Stimulated activated memory B cell treated with anti-CD40 and anti-IgM and Interleukin-4, amounts not matched to agents 10 μg/mL and 1 μg/mL and 100 μg/mL, for 72 hours (primary cell): ENCODE results near the gene ME3.

ENCODE experiments used
- ATAC-seq: fragments of 150-1000 bp; cut with Tn5 transposase; 2 replicates; pipeline ENCODE4 v1.10.0; 2021
- H3K27ac Mint-ChIP-seq: one replicate; pipeline ENCODE4 v1.8.0; 2022; ENCODE audit warnings: mild to moderate bottlenecking, mixed read lengths
- H3K27me3 Mint-ChIP-seq: one replicate; pipeline ENCODE4 v1.8.0; 2022; ENCODE audit warnings: mixed read lengths
- H3K36me3 Mint-ChIP-seq: one replicate; pipeline ENCODE4 v1.8.0; 2022; ENCODE audit warnings: mixed read lengths
- H3K4me1 Mint-ChIP-seq: one replicate; pipeline ENCODE4 v1.8.0; 2022; ENCODE audit warnings: mixed read lengths
- H3K4me3 Mint-ChIP-seq: one replicate; pipeline ENCODE4 v1.8.0; 2022; ENCODE audit warnings: mild to moderate bottlenecking, moderate library complexity, mixed read lengths
- H3K9me3 Mint-ChIP-seq: one replicate; pipeline ENCODE4 v1.8.0; 2022; ENCODE audit warnings: mixed read lengths

Gene ME3

DNA sequence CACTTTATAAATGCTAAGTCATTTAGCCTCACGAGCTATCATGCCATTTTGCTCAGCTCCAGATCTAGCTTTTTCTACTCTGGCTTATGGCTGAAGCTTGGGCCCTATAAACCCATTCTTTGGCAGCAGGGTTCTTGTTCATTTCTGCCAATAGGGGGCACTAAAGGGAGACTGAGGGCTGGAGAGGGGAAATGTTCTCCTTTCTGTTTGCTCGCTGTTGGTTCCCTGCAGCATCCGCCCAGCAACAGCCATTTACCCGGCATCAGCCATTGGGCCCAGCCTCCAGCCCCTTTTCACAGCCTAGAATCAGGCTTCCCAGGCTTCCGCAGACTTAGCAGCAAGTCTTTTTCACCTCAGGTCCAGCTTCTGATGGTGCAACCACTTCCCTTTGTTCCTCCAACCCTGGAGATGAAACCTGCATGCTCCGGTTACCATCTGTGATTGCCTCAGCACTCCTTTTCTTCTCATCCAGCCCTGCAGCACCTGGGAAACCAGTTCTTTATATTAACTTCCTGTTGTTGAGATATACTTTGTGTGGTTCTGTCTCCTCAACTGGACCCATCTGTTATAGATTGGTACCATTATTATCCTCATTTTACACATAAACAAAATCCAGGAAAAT lies 4.2 kb upstream of the ME3 start:
- H3K36me3 Mint-ChIP-seq: no peaks in the 10 kb centered on the region
- H3K27ac Mint-ChIP-seq: no peak overlapping the region
- ATAC-seq: no peak
- no peak overlapping the region for H3K4me3 Mint-ChIP-seq
- H3K27me3 Mint-ChIP-seq: peaks cover 16% of the 10 kb centered on the region
- no peaks in the 10 kb centered on the region for H3K9me3 Mint-ChIP-seq
- H3K4me1 Mint-ChIP-seq: no peaks in the 10 kb centered on the region

DNA sequence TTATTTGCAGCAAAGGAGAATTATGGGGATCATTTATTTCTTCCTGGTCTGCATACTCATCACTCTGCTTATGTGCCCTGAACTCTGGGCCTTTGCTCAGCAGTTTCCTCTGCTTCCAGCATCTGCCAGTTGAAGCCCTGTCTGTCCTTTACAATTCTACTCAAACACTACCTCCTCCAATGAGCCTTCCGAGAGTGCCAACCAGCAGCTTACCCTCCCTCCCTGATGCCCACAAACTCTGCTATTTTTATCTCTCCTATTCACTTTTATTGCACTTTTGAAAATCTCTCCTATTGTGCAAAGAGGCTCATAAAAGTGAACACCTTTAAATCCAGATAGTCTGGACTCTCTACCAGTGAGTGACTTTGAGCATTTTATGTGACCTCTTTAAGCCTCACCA lies 3.6 kb upstream of the ME3 start:
- no peak overlapping the region for H3K27ac Mint-ChIP-seq
- peaks cover 5% of the 10 kb centered on the region for H3K4me1 Mint-ChIP-seq
- no peaks in the 10 kb centered on the region for H3K9me3 Mint-ChIP-seq
- peaks cover 22% of the 10 kb centered on the region for H3K27me3 Mint-ChIP-seq
- H3K36me3 Mint-ChIP-seq: no peaks in the 10 kb centered on the region
- H3K4me3 Mint-ChIP-seq: no peak overlapping the region
- no peak for ATAC-seq

DNA sequence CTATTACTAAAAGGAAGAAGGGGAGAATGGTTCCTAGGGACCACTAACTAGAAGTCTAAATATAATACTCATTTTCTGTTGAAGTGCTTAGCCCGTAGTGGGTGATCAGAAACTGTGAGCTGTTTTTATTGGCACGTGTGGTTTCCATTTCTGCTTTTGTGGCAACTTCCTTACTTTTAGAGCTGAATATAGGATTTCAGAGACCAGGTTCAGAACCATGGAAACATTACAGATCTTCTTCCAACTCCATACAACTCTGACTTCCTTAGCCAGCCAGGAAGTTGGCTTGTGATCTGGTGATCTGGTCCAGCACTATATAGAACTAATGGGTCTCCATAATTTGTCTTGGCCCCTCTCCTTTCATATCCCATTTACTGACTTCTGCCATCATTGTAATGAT lies 2.6 kb upstream of the ME3 start:
- H3K4me3 Mint-ChIP-seq: no peak overlapping the region
- peaks cover 26% of the 10 kb centered on the region for H3K27me3 Mint-ChIP-seq
- H3K4me1 Mint-ChIP-seq: peaks cover 6% of the 10 kb centered on the region
- H3K36me3 Mint-ChIP-seq: no peaks in the 10 kb centered on the region
- no peak overlapping the region for H3K27ac Mint-ChIP-seq
- no peaks in the 10 kb centered on the region for H3K9me3 Mint-ChIP-seq
- ATAC-seq: no peak

DNA sequence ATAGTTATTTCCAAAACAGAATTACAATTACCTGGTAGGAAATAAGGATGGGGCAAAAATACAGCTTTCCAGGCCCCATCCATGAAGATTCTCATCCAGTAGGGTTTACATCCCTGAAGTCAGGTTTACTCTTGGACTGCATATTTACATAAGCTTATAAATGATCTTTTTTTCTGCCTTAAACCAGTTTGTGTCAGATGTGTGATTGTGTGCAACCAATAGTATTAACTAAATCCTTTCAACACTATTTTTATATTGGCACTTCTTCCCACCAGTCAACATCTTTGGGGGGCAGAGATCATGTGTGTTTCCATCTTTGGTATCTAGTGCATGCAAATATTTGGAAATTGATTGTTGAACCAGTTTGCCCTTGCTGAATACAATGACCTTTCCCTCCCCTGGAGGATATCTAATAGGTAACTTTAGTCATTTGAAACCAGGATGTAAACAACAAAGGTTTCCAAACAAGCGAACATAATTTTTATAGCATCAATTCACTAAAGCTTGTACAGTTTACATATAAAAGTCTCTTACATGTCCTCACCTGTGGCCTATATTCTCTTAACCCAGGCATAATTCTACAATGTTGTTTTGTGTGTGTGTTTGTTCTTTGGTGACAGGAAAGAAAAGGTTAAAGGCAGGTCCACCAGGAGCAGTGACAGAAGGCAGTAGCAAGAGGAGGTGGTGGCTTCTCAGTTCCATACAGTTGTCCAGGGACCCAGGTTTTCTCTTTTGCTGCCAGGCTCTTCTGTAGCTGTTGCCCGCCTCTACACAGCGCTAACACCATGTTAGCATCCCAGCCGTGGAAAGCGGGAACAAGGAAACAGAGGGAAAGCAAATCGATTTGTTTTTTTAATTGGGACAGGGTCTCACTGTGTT lies 1.7 kb upstream of the ME3 start:
- Mint-ChIP-seq H3K9me3 (no peaks in the 10 kb centered on the region), H3K36me3 (no peaks in the 10 kb centered on the region), H3K27me3 (peaks cover 35% of the 10 kb centered on the region), H3K4me1 (peaks cover 6% of the 10 kb centered on the region), H3K27ac (no peak overlapping the region), H3K4me3 (no peak overlapping the region)
- no peak for ATAC-seq

DNA sequence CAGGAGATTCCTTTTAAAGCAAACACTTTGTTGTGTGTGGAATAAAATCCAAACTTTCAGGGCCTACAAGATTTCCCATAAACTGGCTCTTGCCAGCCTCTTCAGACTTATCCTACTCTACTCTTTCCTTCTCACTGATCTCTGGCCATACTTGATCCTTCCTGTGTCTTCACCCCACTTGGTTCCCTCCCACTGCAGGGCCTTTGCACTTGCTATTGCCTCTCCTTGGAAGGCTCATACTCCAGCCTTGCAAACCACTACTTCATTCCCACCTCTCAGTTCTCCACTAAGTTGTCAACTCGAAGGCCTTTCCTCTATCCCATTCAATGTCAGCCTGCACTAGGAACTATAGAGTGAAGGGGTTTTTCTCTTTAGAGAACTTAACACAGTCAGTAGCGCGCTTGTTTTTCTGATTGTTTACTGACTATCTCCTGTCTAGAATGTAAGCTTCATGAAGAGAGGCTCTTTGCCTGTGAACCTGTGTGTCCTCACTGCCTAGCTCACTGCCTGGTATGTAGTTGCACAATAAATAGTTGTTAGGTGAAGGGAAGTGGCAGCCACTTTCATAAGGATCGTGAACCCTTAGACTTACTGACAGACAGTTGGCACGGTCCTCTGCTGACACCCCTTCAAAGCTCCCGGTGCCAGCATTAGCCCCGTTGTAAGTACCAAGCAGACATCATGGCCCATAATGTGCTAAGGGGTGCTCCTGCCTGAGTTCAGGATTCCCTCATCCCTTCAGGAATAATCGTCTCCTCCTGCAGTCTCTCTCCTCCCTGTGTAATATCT lies 833 bp upstream of the ME3 start:
- no peak overlapping the region for H3K27ac Mint-ChIP-seq
- H3K4me3 Mint-ChIP-seq: no peak overlapping the region

DNA sequence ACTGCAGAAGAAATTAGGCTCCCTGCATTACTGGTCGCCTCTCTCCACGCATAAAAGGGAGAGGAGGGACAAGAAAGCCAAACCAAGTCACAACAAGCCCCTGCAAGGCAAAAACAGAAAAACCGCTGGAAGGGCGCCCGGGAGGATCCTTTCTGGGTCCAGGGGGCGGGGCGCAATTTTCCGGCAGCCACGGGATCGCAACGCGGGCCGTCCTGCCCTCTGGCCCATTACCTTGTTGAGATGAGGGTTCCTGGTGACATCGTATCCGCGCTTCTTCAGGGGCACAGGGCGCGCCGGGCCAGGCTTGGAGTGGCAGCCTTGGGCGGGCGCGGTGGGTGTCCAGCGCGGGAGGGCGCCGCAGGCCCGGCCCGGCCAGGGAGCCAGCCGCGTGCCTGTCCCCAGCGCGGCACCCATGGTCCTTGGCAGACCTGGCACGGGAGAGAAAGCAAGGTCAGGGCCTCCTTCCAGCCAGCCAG lies 847 bp downstream of the ME3 start:
- peak; percentile 42 for ATAC-seq
- H3K4me1 Mint-ChIP-seq: peaks cover 6% of the 10 kb centered on the region

More for the DNA sequence above, 833 bp upstream of the ME3 start:
- Mint-ChIP-seq H3K4me1 (peaks cover 6% of the 10 kb centered on the region), H3K27me3 (peaks cover 41% of the 10 kb centered on the region), H3K36me3 (no peaks in the 10 kb centered on the region), H3K9me3 (no peaks in the 10 kb centered on the region)
- no peak for ATAC-seq

DNA sequence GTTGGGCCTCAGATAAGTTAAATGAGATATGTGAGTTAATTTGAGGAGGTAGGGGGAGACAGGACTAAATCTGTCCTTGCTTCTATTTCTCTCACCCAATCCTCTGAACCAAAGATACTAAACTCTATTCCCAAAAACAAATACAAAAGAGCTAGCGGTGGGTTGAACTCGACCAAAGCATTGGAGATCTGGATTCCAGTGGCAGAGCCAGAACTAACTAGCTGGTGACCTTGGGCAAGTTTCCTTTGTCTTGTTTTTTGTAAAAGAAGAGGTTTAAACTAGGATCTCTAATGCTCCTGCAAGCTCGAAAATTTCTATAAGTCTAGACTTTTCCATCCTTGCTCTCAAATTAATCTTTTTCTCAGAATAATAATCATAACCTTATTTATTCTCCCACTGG lies 1.5 kb downstream of the ME3 start:
- no peak for ATAC-seq

More for the DNA sequence above, 847 bp downstream of the ME3 start:
- no peaks in the 10 kb centered on the region for H3K36me3 Mint-ChIP-seq
- peak overlapping the region; percentile 68 for H3K4me3 Mint-ChIP-seq
- peaks cover 53% of the 10 kb centered on the region for H3K27me3 Mint-ChIP-seq
- H3K27ac Mint-ChIP-seq: no peak overlapping the region
- no peaks in the 10 kb centered on the region for H3K9me3 Mint-ChIP-seq

DNA sequence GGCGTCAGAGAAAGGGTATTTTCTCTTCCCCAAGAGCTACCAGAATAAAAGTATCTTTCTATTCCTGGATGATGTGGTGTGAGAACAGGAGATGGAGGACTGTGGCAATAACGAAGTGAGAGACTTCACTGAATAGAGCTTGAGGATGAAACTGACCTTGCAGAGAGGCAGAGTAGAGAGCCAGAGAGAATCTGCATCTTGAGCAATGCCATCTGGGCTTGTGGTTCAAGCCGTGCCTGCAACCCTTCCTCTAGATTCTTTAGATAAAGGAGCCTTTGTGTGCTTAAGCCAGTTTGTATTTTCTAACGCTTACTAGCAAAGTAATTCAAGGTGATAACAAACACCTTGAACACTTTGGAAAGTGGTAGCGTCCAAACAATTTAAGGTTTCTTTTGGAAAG lies 2.2 kb downstream of the ME3 start:
- H3K9me3 Mint-ChIP-seq: no peaks in the 10 kb centered on the region
- H3K27me3 Mint-ChIP-seq: peaks cover 64% of the 10 kb centered on the region
- H3K4me1 Mint-ChIP-seq: peaks cover 6% of the 10 kb centered on the region
- no peak for ATAC-seq
- H3K4me3 Mint-ChIP-seq: no peak overlapping the region
- H3K27ac Mint-ChIP-seq: no peak overlapping the region
- no peaks in the 10 kb centered on the region for H3K36me3 Mint-ChIP-seq

More for the DNA sequence above, 1.5 kb downstream of the ME3 start:
- peaks cover 58% of the 10 kb centered on the region for H3K27me3 Mint-ChIP-seq
- H3K36me3 Mint-ChIP-seq: no peaks in the 10 kb centered on the region
- H3K4me3 Mint-ChIP-seq: peak overlapping the region; percentile 65
- H3K4me1 Mint-ChIP-seq: peaks cover 6% of the 10 kb centered on the region
- H3K9me3 Mint-ChIP-seq: no peaks in the 10 kb centered on the region
- H3K27ac Mint-ChIP-seq: no peak overlapping the region

DNA sequence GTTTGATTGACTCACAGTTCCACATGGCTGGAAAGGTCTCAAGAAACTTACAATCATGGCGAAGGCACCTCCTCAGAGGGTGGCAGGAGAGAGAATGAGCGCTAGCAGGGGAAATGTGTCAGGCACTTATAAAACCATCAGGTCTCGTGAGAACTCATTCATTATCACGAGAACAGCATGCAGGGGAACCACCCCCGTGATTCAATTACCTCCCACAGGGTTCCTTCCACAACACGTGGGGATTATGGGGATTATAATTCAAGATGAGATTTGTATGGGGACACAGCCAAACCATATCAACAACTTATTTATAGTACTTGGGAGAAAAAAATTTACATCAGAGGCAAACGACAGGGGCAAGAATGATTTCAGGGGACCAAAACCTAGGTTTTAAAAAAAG lies 3.0 kb downstream of the ME3 start:
- Mint-ChIP-seq H3K4me1 (peaks cover 6% of the 10 kb centered on the region), H3K36me3 (no peaks in the 10 kb centered on the region), H3K4me3 (no peak overlapping the region), H3K27me3 (peaks cover 70% of the 10 kb centered on the region), H3K9me3 (no peaks in the 10 kb centered on the region), H3K27ac (no peak overlapping the region)
- no peak for ATAC-seq

DNA sequence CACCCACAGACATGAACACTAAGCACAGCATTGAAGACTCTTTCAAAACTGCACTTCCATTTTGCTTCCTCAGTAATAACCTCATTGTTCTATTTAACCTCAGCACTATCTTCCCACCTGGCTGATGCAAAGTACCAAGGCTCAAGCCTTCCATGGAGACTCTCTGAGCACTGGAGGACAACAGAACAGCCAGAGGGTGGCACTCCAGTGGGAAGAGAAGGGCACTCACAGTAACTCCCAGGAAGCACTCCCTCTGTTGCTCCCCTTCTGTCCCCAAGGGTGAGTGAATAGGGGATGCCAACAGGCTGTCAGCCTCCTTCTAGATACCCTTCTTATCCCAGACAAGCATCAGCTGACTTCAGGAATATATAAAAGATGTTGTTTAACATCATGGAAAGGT lies 3.5 kb downstream of the ME3 start:
- Mint-ChIP-seq H3K27ac (no peak overlapping the region), H3K4me1 (peaks cover 6% of the 10 kb centered on the region), H3K27me3 (peaks cover 70% of the 10 kb centered on the region), H3K36me3 (no peaks in the 10 kb centered on the region), H3K4me3 (no peak overlapping the region), H3K9me3 (no peaks in the 10 kb centered on the region)
- ATAC-seq: no peak

DNA sequence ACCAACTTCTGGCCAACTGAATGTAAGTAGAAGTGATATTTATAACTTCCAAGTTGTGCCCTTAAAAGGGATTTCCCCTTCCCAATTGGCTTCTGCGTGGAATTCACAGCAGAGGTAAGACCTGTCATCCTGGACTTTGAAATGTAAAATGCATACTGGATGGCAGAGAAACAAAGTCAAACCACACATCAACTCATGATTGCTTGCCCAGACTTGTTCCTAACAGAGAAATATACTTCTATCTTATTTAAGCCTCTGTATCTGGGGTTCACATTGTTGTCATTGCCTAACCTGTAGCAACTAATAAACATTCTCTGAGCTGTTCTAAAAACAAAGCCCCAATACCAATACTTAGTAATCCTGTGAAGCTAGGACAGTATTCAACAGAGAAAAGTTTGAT lies 6.2 kb downstream of the ME3 start:
- Mint-ChIP-seq H3K9me3 (no peaks in the 10 kb centered on the region), H3K27ac (no peak overlapping the region), H3K4me1 (peaks cover 2% of the 10 kb centered on the region), H3K36me3 (no peaks in the 10 kb centered on the region), H3K4me3 (no peak overlapping the region), H3K27me3 (peaks cover 50% of the 10 kb centered on the region)
- ATAC-seq: no peak

DNA sequence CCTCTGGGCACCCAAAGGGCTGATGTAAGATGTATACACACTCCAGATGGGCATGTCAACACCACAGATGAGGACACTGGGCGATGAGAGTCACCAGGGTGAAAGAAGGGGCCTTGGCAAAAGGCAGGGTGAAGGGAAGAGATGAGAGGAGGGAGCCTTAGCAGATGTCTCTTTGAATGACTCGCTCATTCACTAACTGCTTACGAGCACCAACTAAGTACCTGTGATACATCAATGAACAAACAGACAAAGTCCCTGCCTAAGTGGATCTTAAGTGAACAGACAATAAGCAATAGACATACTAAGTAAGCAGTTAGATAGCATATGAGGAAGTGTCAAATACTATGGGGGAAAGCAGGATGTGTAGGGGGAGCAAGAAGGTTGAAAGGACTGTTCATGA lies 7.5 kb downstream of the ME3 start:
- Mint-ChIP-seq H3K36me3 (no peaks in the 10 kb centered on the region), H3K27me3 (peaks cover 43% of the 10 kb centered on the region), H3K27ac (no peak overlapping the region), H3K4me1 (no peaks in the 10 kb centered on the region), H3K9me3 (no peaks in the 10 kb centered on the region), H3K4me3 (no peak overlapping the region)
- no peak for ATAC-seq

DNA sequence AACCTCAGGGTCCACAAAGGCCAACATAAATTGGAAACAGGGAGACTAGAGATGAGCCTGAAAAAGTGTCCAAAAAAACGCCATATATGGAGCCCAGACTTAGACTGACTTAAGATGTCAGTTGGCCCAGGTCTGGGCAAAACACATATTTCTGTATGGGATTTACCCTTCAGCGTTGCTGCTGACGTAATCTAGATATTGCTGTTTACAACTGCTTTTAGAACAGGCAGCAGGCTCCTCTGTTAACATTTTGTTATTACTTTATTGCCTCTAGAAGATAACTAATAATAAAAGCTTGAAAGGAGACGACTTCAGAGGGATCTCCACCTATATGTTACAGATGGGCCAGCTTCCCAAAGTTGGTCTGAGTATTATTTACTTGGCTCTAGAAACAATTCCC lies 8.7 kb downstream of the ME3 start:
- Mint-ChIP-seq H3K4me1 (no peaks in the 10 kb centered on the region), H3K9me3 (no peaks in the 10 kb centered on the region), H3K27ac (no peak overlapping the region), H3K36me3 (no peaks in the 10 kb centered on the region), H3K4me3 (no peak overlapping the region), H3K27me3 (peaks cover 32% of the 10 kb centered on the region)
- no peak for ATAC-seq

DNA sequence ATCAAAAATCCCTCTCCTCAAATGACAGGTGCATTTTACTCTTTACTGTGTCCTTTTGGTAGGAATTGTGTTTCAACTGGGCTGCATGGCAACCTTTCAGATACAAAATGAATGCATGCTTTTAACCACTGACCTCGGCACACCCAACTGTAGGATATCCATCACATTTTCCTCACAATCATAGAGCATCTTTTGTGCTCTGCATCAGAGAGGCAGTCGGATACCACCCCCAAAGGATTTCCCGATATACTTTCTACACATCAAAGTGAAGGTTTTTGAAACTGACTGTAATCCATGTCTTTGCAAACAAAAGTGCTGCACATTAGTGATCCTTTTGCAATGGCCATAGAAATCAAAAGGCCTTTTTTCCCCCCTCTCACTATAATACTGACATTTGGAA lies 9.1 kb downstream of the ME3 start:
- ATAC-seq: no peak
- no peaks in the 10 kb centered on the region for H3K36me3 Mint-ChIP-seq
- no peak overlapping the region for H3K27ac Mint-ChIP-seq
- no peak overlapping the region for H3K4me3 Mint-ChIP-seq
- no peaks in the 10 kb centered on the region for H3K9me3 Mint-ChIP-seq
- H3K27me3 Mint-ChIP-seq: peaks cover 29% of the 10 kb centered on the region
- no peaks in the 10 kb centered on the region for H3K4me1 Mint-ChIP-seq

DNA sequence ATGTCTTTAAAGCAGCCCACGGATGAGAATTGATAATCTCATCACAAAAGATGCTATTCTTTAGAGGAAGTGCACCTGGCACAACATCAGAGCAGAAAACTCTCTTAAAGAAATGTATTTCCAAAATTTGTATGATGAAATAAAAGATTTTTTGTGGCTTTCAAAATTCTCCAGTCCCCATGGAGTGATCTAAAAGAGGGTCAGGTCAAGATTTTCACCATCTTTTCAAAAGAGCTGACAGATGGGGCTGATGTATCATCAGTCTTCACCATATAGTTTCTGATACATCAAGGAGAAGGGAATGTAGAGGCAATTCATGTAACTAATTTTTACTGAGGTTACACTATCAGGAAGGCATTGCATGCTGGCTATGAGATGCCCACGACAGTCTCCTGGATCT lies 11.7 kb downstream of the ME3 start:
- Mint-ChIP-seq H3K27ac (no peak overlapping the region), H3K4me1 (no peaks in the 10 kb centered on the region), H3K9me3 (peaks cover 3% of the 10 kb centered on the region), H3K27me3 (peaks cover 11% of the 10 kb centered on the region), H3K36me3 (no peaks in the 10 kb centered on the region), H3K4me3 (no peak overlapping the region)
- no peak for ATAC-seq
